GM12892 (cell line): Measurements from ENCODE around the gene SGCG.
A peak's percentile ranks its signal among the peaks of the same experiment; 100 is the strongest.

ENCODE experiments used
- POLR2A ChIP-seq: IDR thresholded peaks from 2 replicates; pipeline ENCODE4 v1.6.1; 2011; ENCODE audit warnings: low read depth, low read length, control low read depth
- POLR2AphosphoS5 ChIP-seq: IDR thresholded peaks from 2 replicates; pipeline ENCODE4 v1.6.1; 2011; ENCODE audit warnings: low read depth, low read length, control low read depth
- TAF1 ChIP-seq: IDR thresholded peaks from 2 replicates; pipeline ENCODE4 v1.6.1; 2011; ENCODE audit warnings: low read depth, mild to moderate bottlenecking, control low read depth, low read length, borderline replicate concordance

- TF ChIP-seq POLR2AphosphoS5 (peak; percentile 36; the same call in 1 of the 2 replicates), TAF1 (no peak), POLR2A (no peak)
Measured at GRCh38 chr13:23354520-23354919, 173.7 kb downstream of the SGCG start.
